Kidney (tissue), 14 donors: ENCODE data around the gene GPR17. TPM values are rescaled to one million over a fixed set of nuclear protein-coding genes. Genes with fewer than 3 reads are reported as not detected.

Source experiments
- DNase-seq, 5 donors: peaks; one replicate each; pipeline ENCODE4 v3.0.0-alpha.2; 2013 to 2020
- FAIRE-seq: peaks from 2 replicates; lab custom pipeline; 2012; peaks lifted over from hg19 to GRCh38; lab: Jason Lieb, UNC
- H3K27ac ChIP-seq, 2 donors: one replicate each; pipeline ENCODE4 v1.7.0; 2013; ENCODE audit warnings: low read depth in 2 of 2, low read length in 2 of 2, inconsistent platforms in 1 of 2
- H3K27me3 ChIP-seq: one replicate; pipeline ENCODE4 v1.7.1; 2013; ENCODE audit warnings: low read length, inconsistent platforms; ENCODE audit not compliant: control insufficient read depth, insufficient read depth
- H3K36me3 ChIP-seq, 3 donors: one replicate each; pipeline versions ENCODE4 v1.7.0 to v1.7.1; 2013; ENCODE audit warnings: low read length in 3 of 3, control low read depth in 1 of 3, inconsistent platforms in 1 of 3; ENCODE audit not compliant: insufficient read depth in 3 of 3, control insufficient read depth in 2 of 3
- H3K4me1 ChIP-seq, 3 donors: one replicate each; pipeline versions ENCODE4 v1.7.0 to v1.7.1; 2013; ENCODE audit warnings: low read length in 3 of 3, inconsistent platforms in 1 of 3, low read depth in 1 of 3; ENCODE audit not compliant: control insufficient read depth in 2 of 3, insufficient read depth in 2 of 3
- H3K4me3 ChIP-seq, 3 donors: one replicate each; pipeline versions ENCODE4 v1.7.0 to v1.8.1; 2013; ENCODE audit warnings: low read length in 3 of 3, control low read depth in 1 of 3, inconsistent platforms in 1 of 3
- H3K9ac ChIP-seq, 3 donors: one replicate each; pipeline versions ENCODE4 v1.7.0 to v1.7.1; 2013; ENCODE audit warnings: low read length in 3 of 3, control low read depth in 1 of 3, inconsistent platforms in 1 of 3
- H3K9me3 ChIP-seq, 3 donors: one replicate each; pipeline versions ENCODE4 v1.7.0 to v1.7.1; 2013; ENCODE audit warnings: low read length in 3 of 3, control low read depth in 1 of 3, inconsistent platforms in 1 of 3; ENCODE audit not compliant: control insufficient read depth in 2 of 3, insufficient read depth in 1 of 3
- CTCF ChIP-seq: IDR thresholded peaks from 3 replicates; pipeline ENCODE4 v1.5.1; 2012; ENCODE audit warnings: mild to moderate bottlenecking, moderate library complexity, borderline replicate concordance; ENCODE audit not compliant: insufficient read depth; ENCODE audit errors: extremely low read depth
- intact Hi-C: fragments of 100-400 bp; cut with DNase I; formaldehyde crosslinking; loops from one replicate; pipeline ENCODE4 v1.11.1; 2022
- polyA plus RNA-seq: library from polyadenylated mRNA; stranded (reverse); fragments of 350-450 nt; fragmentation: Illumina TruSeq; extraction: RNeasy Lipid Tissue Mini Kit (QIAGEN cat#74804); gene quantifications from one replicate; pipeline ENCODE4 v1.2.3, GENCODE V29; 2014; ENCODE audit warnings: low read depth, low replicate concordance; ENCODE audit not compliant: insufficient read depth
- total RNA-seq: library from RNA; stranded (reverse); fragmentation: NEBNext Ultra II Directional; extraction: Animal tissue kit (Norgen Biotek cat#: 25700); gene quantifications from one replicate; pipeline ENCODE4 v1.2.1, GENCODE V29; 2021
- donor health status: control.
- donor health status: control.
- donor health status: control.
- donor health status: control.
- donor health status: control.
- donor health status: DM: yes; HTN: yes; CAD: no.
- donor health status: Normal renal cell carcinoma (clear cell type).

Gene GPR17
- total and polyA plus RNA-seq, 2 donors from 2014 or later = 0.39 to 0.50 TPM

DNA sequence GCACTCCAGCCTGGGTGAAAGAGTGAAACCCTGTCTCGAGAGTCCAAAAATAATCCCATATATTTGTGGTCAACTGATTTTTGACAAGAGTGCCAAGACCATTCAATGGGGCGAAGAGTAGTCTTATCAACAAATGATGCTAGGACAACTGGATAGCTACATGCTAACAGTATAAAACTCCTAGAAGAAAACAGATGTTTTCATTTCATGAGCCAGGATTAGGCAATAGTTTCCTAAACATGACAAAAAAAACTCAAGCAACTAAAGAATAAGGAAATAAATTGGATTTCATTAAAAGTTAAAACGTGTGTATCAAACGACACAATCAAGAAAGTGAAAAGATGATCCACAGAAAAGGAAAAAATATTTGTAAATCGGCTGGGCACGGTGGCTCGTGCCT is 23.1 kb downstream of the GPR17 start:
- Histone ChIP-seq H3K36me3 (no peaks in the 10 kb centered on the region), H3K27ac (no peak overlapping the region), H3K4me1 (peaks cover 0 to 6% (median 0%) of the 10 kb centered on the region in 3 donors), H3K9me3 (no peaks in the 10 kb centered on the region), H3K4me3 (no peak overlapping the region), H3K9ac (no peak overlapping the region), H3K27me3 (no peaks in the 10 kb centered on the region)
- intact Hi-C loops = no loop called here
- DNase-seq (no peak), FAIRE-seq (no peak)
- no peak for TF ChIP-seq CTCF

DNA sequence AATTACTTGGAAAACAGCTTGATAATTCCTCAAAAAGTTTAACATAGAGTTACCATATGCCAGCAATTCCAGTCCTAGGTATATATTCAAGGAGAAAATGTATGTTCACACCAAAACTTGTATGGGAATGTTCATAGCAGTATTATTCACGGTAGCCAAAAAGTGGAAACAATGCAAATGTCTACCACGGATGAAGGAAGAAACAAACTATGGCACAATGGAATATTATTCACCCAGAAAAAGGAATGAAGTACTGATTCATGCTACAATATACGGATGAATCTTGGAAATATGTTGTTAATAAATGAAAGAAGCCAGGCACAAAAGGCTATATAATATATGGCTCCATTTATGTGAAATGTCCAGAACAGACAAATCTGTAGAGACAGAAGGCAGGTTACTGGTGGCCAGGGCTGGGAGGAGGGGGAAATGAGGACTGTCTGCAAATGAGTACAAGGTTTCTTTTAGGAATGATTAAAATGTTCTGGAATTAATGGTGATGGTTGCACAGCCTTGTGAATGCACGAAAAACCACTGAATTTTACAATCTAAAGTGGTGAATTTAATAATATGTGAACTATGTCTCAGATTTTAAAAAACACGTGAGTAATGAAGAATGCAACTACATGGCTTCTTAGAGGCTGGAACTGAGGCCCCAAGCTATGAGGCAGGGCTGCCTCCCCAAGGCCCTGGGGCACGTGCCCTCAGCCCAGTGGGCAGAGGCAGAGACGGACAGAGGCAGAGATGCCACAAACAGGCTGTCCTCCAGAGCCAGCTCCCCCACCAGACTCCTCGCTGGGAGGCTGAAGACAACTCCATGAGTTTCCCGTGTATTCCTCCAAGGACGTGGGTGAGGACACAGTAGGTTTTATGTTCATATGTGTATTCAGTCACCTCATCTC is 24.4 kb downstream of the GPR17 start:
- Histone ChIP-seq H3K27ac (no peak overlapping the region), H3K36me3 (no peaks in the 10 kb centered on the region), H3K4me3 (no peak overlapping the region), H3K4me1 (peaks cover 0 to 8% (median 0%) of the 10 kb centered on the region in 3 donors), H3K27me3 (no peaks in the 10 kb centered on the region), H3K9me3 (no peaks in the 10 kb centered on the region), H3K9ac (no peak overlapping the region)
- FAIRE-seq = no peak
- no peak for DNase-seq
- no peak for TF ChIP-seq CTCF
- intact Hi-C loops = no loop called here

DNA sequence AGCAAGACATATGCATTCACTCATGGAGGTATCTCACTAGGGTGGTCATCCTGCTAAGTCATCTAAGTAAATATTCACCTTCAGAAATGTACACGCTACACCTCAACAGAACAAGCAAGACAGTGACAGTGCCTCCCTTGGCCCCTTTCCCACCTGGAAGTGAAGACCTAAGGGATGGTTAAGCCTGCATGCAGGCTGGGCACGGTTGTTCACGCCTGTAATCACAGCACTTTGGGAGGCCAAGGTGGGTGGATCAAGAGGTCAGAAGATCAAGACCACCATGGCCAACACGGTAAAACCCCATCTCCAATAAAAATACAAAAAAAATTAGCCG is 25.0 kb downstream of the GPR17 start:
- no peak for FAIRE-seq
- H3K27ac ChIP-seq = no peak overlapping the region
- intact Hi-C loops = no loop called here

More for the DNA sequence above, 25.0 kb downstream of the GPR17 start:
- H3K9ac ChIP-seq = no peak overlapping the region
- H3K36me3 ChIP-seq = no peaks in the 10 kb centered on the region
- no peak overlapping the region for H3K4me3 ChIP-seq
- no peak for TF ChIP-seq CTCF
- no peaks in the 10 kb centered on the region for H3K27me3 ChIP-seq
- no peak for DNase-seq
- peaks cover 0 to 9% (median 0%) of the 10 kb centered on the region in 3 donors for H3K4me1 ChIP-seq
- no peaks in the 10 kb centered on the region for H3K9me3 ChIP-seq
